K562 (cell line): ENCODE results near the gene C1RL. TPM values are rescaled to one million over a fixed set of nuclear protein-coding genes. Genes with fewer than 3 reads are reported as not detected.

ENCODE experiments used
- ATAC-seq: fragments of 200-7000 bp; cut with Tn5 transposase; 3 replicates; pipeline ENCODE4 v1.9.1; 2020; ENCODE audit warnings: moderate library complexity
- BruUV-seq: library from RNA; stranded (reverse); fragments of 400-500 nt; replicated peaks from 2 replicates; lab custom pipeline; 2021; lab: Mats Ljungman, UMichigan
- CTCF ChIA-PET: fragments of 300-600 bp; formaldehyde crosslinking; extraction: SDS; loops from one replicate; lab custom pipeline; 2021; ENCODE audit warnings: low intra/inter-chr PET ratio; lab: Yijun Ruan, JAX
- POLR2A ChIA-PET: fragments of 300-600, 350-650 bp; sonication (Branson Sonifier 250); formaldehyde crosslinking; extraction: SDS; loops from one replicate; lab custom pipeline; 2021; ENCODE audit warnings: antibody characterized with exemption, inconsistent platforms; lab: Yijun Ruan, JAX
- DNase-seq, 4 experiments: peaks; one replicate each; pipeline versions ENCODE4 v3.0.0 to v3.0.0-alpha.2; 2011 to 2018; ENCODE audit warnings: low spot score in 3 of 4, mixed read lengths in 3 of 4; ENCODE audit errors: extremely low read depth in 1 of 4
- FAIRE-seq: peaks from 2 replicates; lab custom pipeline; 2011; peaks lifted over from hg19 to GRCh38; lab: Jason Lieb, UNC
- H2AFZ ChIP-seq: 2 replicates; pipeline ENCODE4 v1.6.0; 2011; ENCODE audit warnings: low read depth, low read length, control low read depth, inconsistent platforms
- H3K27ac ChIP-seq: fragments of 200-600 bp; 3 replicates; pipeline ENCODE4 v1.8.0; 2011; ENCODE audit warnings: low read depth, mild to moderate bottlenecking, control low read depth, inconsistent platforms, low read length, moderate library complexity, mixed read lengths; ENCODE audit errors: extremely low read depth
- H3K27me3 ChIP-seq, 2 experiments: fragments of 300-600 bp in 1 of 2; 2 replicates in 1 of 2; 3 replicates in 1 of 2; pipeline versions ENCODE4 v1.6.0 to v1.8.0; 2011; ENCODE audit warnings: inconsistent platforms in 2 of 2, low read length in 2 of 2, mild to moderate bottlenecking in 1 of 2, mixed read lengths in 1 of 2, moderate library complexity in 1 of 2; ENCODE audit not compliant: control insufficient read depth in 2 of 2, insufficient read depth in 2 of 2
- H3K36me3 ChIP-seq: fragments of 300-600 bp; 3 replicates; pipeline ENCODE4 v1.8.0; 2011; ENCODE audit warnings: mild to moderate bottlenecking, low read length, inconsistent platforms; ENCODE audit not compliant: control insufficient read depth, insufficient read depth
- H3K4me1 ChIP-seq, 2 experiments: fragments of 200-600 bp in 1 of 2; replicated peaks in 1 of 2; 2 replicates in 1 of 2; 3 replicates in 1 of 2; pipeline versions ENCODE4 v1.5.1 to v1.8.0; 2011; ENCODE audit warnings: inconsistent platforms in 2 of 2, low read length in 2 of 2, mild to moderate bottlenecking in 1 of 2, mixed read lengths in 1 of 2, moderate library complexity in 1 of 2; ENCODE audit not compliant: control insufficient read depth in 2 of 2, insufficient read depth in 2 of 2
- H3K4me2 ChIP-seq: 2 replicates; pipeline ENCODE4 v1.6.1; 2011; ENCODE audit warnings: low read length, control low read depth, inconsistent platforms, mixed read lengths; ENCODE audit not compliant: insufficient read depth
- H3K4me3 ChIP-seq: fragments of 200-600 bp; sonication (generic), shearing (Covaris generic); 2 replicates; pipeline ENCODE4 v1.5.1; 2016; ENCODE audit warnings: control low read depth, inconsistent platforms
- H3K79me2 ChIP-seq: fragments of 200-600 bp; 3 replicates; pipeline ENCODE4 v1.8.0; 2011; ENCODE audit warnings: low read length, inconsistent platforms; ENCODE audit not compliant: control insufficient read depth, insufficient read depth
- H3K9ac ChIP-seq, 2 experiments: 2 replicates each; pipeline versions ENCODE4 v1.6.0 to v1.6.1; 2011; ENCODE audit warnings: low read depth in 2 of 2, low read length in 2 of 2, control low read depth in 1 of 2, inconsistent platforms in 1 of 2, mild to moderate bottlenecking in 1 of 2, mixed read lengths in 1 of 2; ENCODE audit not compliant: insufficient read depth in 1 of 2
- H3K9me1 ChIP-seq: one replicate; pipeline ENCODE4 v1.6.0; 2011; ENCODE audit warnings: inconsistent platforms, mild to moderate bottlenecking, low read length, moderate library complexity; ENCODE audit not compliant: control insufficient read depth, insufficient read depth
- H3K9me3 ChIP-seq: replicated peaks from 2 replicates; pipeline ENCODE4 v1.5.1; 2011; ENCODE audit warnings: low read depth, low read length, inconsistent platforms; ENCODE audit not compliant: control insufficient read depth, insufficient read depth
- H4K20me1 ChIP-seq: replicated peaks from 2 replicates; pipeline ENCODE4 v1.6.1; 2011; ENCODE audit warnings: low read length, inconsistent platforms, mixed read lengths; ENCODE audit not compliant: control insufficient read depth, insufficient read depth
- EGR1 ChIP-seq: fragments of 450-650 bp; conservative IDR thresholded peaks from 2 replicates; pipeline ENCODE4 v1.6.1; 2017; ENCODE audit warnings: mild to moderate bottlenecking
- WGBS: fragments of 100-300 bp; shearing (Covaris generic); methylation state at CpG from one replicate; pipeline ENCODE4 v1.1.6; 2016; ENCODE audit warnings: low coverage, mixed read lengths; ENCODE audit not compliant: insufficient coverage; ENCODE audit errors: missing lambda C conversion rate; 5-methylcytosine and 5-hydroxymethylcytosine counted together
- in situ Hi-C: fragments of 300-500 bp; cut with MboI; formaldehyde crosslinking; loops from 4 replicates; pipeline ENCODE4 v1.15.0; 2018; ENCODE audit warnings: inconsistent platforms, mixed read lengths
- intact Hi-C: fragments of 100-400 bp; cut with micrococcal nuclease; formaldehyde crosslinking; loops from 2 replicates; pipeline ENCODE4 v1.14.2; 2022
- polyA plus RNA-seq, 8 experiments: library from polyadenylated mRNA; depleted of rRNA in 4 of 8; stranded (reverse) in 5 of 8; unstranded in 3 of 8; fragments of >200 nt; fragmentation: Nextera tagmentation in 2 of 8; fragmentation: Illumina TruSeq in 1 of 8; extraction: Ambion mirVana in 2 of 8; extraction: Trizol in 1 of 8; gene quantifications; 2 replicates each; pipeline versions ENCODE4 v1.2.1 to v1.2.3, GENCODE V29; 2011 to 2014; ENCODE audit warnings: inconsistent platforms in 1 of 8, missing spikeins in 1 of 8
- total RNA-seq, 7 experiments: library from RNA; depleted of rRNA in 6 of 7; stranded (reverse); fragments of >200 nt in 6 of 7; fragmentation: Illumina TruSeq in 2 of 7; extraction: Trizol in 2 of 7; gene quantifications; 2 replicates each; pipeline versions ENCODE4 v1.2.1 to v1.2.3, GENCODE V29; 2011 to 2021; ENCODE audit warnings: low replicate concordance in 1 of 7
- TF ChIP-seq, protein P1 (sequence below): fragments of 250-450 bp; sonication (Bioruptor Pico); IDR thresholded peaks from 2 replicates; pipeline ENCODE4 v1.9.0; 2021; ENCODE audit warnings: mild to moderate bottlenecking, inconsistent platforms
- TF ChIP-seq, protein P2 (sequence below), 3 experiments: IDR thresholded peaks in 2 of 3; conservative IDR thresholded peaks in 1 of 3; 2 replicates each; pipeline ENCODE4 v1.5.1; 2011 to 2012; ENCODE audit warnings: low read length in 3 of 3, mild to moderate bottlenecking in 3 of 3, control low read depth in 2 of 3, improper control_type of control experiment in 1 of 3, inconsistent platforms in 1 of 3, low read depth in 1 of 3, mixed read lengths in 1 of 3, moderate library complexity in 1 of 3; ENCODE audit not compliant: insufficient read depth in 2 of 3

C1RL gene
- total and polyA plus RNA-seq, 9 of the 15 experiments (the other 6 are each of a cell fraction or from before 2014, with no cell fraction given), result 1.4 to 10.7 (median 8.0) TPM

DNA sequence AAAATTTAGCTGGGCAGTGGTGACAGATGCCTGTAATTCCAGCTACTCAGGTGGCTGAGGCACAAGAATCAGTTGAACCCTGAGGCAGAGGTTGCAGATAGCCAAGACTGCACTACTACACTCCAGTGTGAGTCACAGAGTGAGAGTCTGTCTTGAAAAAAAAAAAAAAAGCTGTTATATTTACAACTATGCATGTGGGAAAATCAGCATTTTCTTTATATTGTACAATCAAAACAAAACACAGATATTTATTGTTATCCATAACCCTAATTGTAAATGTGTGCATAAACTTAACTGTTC is 29.2 kb downstream of the C1RL start:
- Histone ChIP-seq H4K20me1 (no peaks in the 10 kb centered on the region), H3K4me2 (no peak overlapping the region), H3K9me1 (no peaks in the 10 kb centered on the region), H3K9me3 (no peaks in the 10 kb centered on the region; the same call in 1 of the 2 replicates), H2AFZ (no peak overlapping the region), H3K4me3 (no peak overlapping the region), H3K4me1 (peaks cover 0 to 3% of the 10 kb centered on the region in 2 experiments; a peak in 1 of 5 replicates), H3K27me3 (peaks cover 0 to 3% of the 10 kb centered on the region in 2 experiments; a peak in 1 of 5 replicates), H3K79me2 (no peaks in the 10 kb centered on the region), H3K27ac (no peak overlapping the region), H3K36me3 (no peaks in the 10 kb centered on the region), H3K9ac (no peak overlapping the region)
- BruUV-seq, result no TSS peak
- ChIA-PET POLR2A (interaction anchor here (0.6 kb wide), 1 partner anchor 10 kb away, joined by 3 read pairs; no protein-coding TSS in a partner anchor), CTCF (no interaction called here)
- TF ChIP-seq EGR1, result no peak
- FAIRE-seq (no peak), DNase-seq (no peak), ATAC-seq (no peak)
- in situ Hi-C loops (no loop called here), intact Hi-C loops (no loop called here)

DNA sequence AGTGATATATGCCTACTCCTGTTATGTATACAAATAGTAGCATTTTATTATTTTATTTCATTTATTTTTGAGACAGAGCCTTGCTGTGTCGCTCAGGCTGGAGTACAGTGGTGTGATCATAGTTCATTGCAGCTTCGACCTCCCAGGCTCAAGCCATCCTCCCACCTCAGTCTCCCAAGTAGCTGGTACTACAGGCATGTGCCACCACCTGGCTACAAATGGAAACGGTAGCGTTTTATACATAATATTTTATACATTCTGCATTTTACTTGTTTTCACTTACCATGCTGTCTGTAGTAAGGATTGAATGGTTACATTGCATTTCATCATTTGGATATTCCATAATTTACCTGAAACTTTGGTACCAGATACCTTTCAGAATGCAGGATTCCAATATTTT is 30.9 kb downstream of the C1RL start:
- Histone ChIP-seq H3K4me1 (peaks cover 0 to 3% of the 10 kb centered on the region in 2 experiments; a peak in 1 of 5 replicates), H2AFZ (no peak overlapping the region), H3K36me3 (no peaks in the 10 kb centered on the region), H3K9ac (no peak overlapping the region), H3K4me2 (no peak overlapping the region)
- BruUV-seq, result no TSS peak
- no peak for ATAC-seq
- intact Hi-C loops, result no loop called here
- TF ChIP-seq, protein P1, sequence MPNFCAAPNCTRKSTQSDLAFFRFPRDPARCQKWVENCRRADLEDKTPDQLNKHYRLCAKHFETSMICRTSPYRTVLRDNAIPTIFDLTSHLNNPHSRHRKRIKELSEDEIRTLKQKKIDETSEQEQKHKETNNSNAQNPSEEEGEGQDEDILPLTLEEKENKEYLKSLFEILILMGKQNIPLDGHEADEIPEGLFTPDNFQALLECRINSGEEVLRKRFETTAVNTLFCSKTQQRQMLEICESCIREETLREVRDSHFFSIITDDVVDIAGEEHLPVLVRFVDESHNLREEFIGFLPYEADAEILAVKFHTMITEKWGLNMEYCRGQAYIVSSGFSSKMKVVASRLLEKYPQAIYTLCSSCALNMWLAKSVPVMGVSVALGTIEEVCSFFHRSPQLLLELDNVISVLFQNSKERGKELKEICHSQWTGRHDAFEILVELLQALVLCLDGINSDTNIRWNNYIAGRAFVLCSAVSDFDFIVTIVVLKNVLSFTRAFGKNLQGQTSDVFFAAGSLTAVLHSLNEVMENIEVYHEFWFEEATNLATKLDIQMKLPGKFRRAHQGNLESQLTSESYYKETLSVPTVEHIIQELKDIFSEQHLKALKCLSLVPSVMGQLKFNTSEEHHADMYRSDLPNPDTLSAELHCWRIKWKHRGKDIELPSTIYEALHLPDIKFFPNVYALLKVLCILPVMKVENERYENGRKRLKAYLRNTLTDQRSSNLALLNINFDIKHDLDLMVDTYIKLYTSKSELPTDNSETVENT (CRISPR knock-in tag), result no peak
- TF ChIP-seq, protein P2, sequence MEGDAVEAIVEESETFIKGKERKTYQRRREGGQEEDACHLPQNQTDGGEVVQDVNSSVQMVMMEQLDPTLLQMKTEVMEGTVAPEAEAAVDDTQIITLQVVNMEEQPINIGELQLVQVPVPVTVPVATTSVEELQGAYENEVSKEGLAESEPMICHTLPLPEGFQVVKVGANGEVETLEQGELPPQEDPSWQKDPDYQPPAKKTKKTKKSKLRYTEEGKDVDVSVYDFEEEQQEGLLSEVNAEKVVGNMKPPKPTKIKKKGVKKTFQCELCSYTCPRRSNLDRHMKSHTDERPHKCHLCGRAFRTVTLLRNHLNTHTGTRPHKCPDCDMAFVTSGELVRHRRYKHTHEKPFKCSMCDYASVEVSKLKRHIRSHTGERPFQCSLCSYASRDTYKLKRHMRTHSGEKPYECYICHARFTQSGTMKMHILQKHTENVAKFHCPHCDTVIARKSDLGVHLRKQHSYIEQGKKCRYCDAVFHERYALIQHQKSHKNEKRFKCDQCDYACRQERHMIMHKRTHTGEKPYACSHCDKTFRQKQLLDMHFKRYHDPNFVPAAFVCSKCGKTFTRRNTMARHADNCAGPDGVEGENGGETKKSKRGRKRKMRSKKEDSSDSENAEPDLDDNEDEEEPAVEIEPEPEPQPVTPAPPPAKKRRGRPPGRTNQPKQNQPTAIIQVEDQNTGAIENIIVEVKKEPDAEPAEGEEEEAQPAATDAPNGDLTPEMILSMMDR (IDR thresholded peaks at IDR 0.05 in 2 of 3, conservative IDR thresholded peaks at IDR 0.05 in 1 of 3; ENCODE audit: insufficient read depth in 2 of 3, low read depth in 1 of 3, low read length in 3 of 3), result 0 out of 6 replicates have a peak, but pooled peaks of 1 of the 3 experiments have one; percentile 3
- TF ChIP-seq, all 486 proteins: peak for 1
- Histone ChIP-seq H4K20me1 (no peaks in the 10 kb centered on the region), H3K9me3 (no peaks in the 10 kb centered on the region; the same call in 1 of the 2 replicates), H3K27me3 (peaks cover 0 to 3% of the 10 kb centered on the region in 2 experiments; a peak in 1 of 5 replicates), H3K79me2 (no peaks in the 10 kb centered on the region), H3K27ac (no peak overlapping the region), H3K9me1 (no peaks in the 10 kb centered on the region), H3K4me3 (no peak overlapping the region)
- ChIA-PET CTCF (interaction anchor here (0.6 kb wide), 1 partner anchor 59 kb away, joined by 8 read pairs; no protein-coding TSS in a partner anchor), POLR2A (interaction anchor here (1.0 kb wide), 1 partner anchor 10 kb away, joined by 3 read pairs; no protein-coding TSS in a partner anchor)
- in situ Hi-C loops, result no loop called here
- WGBS, result 17% methylated on average over 4 of the region's 4 CpGs
- DNase-seq (no peak), FAIRE-seq (no peak)
